ENCODE data around the gene RGS19.

RGS19 gene

GRCh38 chr20:64062596-64063388 lies 16.5 kb downstream of the RGS19 start, which contains the start of gene TCEA2:
TSS of gene TCEA2 (plus strand) at chr20:64063198. CDS start at chr20:64063313, 115 bp downstream.
- DNase-seq, result peak; percentile 89

GRCh38 chr20:64062276-64062595 lies 17.1 kb downstream of the RGS19 start:
- DNase-seq, result no peak

- DNase-seq, result no peak
Observed at GRCh38 chr20:64058536-64058935, 20.8 kb downstream of the RGS19 start.

GRCh38 chr20:64057628-64058498 lies 21.5 kb downstream of the RGS19 start:
- no peak for DNase-seq

GRCh38 chr20:64056889-64057627 lies 22.3 kb downstream of the RGS19 start:
- DNase-seq, result no peak

- DNase-seq, result no peak
Observed at GRCh38 chr20:64056639-64056888, 22.8 kb downstream of the RGS19 start.

GRCh38 chr20:64055893-64056638 lies 23.3 kb downstream of the RGS19 start:
- peak; percentile 53 for DNase-seq

- no peak for DNase-seq
Observed at GRCh38 chr20:64055396-64055892, 23.9 kb downstream of the RGS19 start.

- peak; percentile 43 for DNase-seq
Observed at GRCh38 chr20:64053841-64054661, 25.3 kb downstream of the RGS19 start.

- DNase-seq, result no peak
Observed at GRCh38 chr20:64052987-64053840, 26.1 kb downstream of the RGS19 start.

GRCh38 chr20:64052326-64052722 lies 27.0 kb downstream of the RGS19 start:
- DNase-seq, result no peak

GRCh38 chr20:64051561-64052325 lies 27.6 kb downstream of the RGS19 start:
- DNase-seq, result no peak

GRCh38 chr20:64051033-64051452 lies 28.3 kb downstream of the RGS19 start:
- no peak for DNase-seq

- no peak for DNase-seq
Observed at GRCh38 chr20:64050261-64051032, 28.9 kb downstream of the RGS19 start.

GRCh38 chr20:64049878-64050260 lies 29.4 kb downstream of the RGS19 start:
- no peak for DNase-seq

- no peak for DNase-seq
Observed at GRCh38 chr20:64049060-64049877, 30.0 kb downstream of the RGS19 start, which contains the start of gene SOX18. TSS of gene SOX18 (minus strand) at chr20:64049639. CDS start at chr20:64049516, 123 bp downstream.

GRCh38 chr20:64048402-64049044 lies 30.8 kb downstream of the RGS19 start:
- no peak for DNase-seq

Measured in NCI-H446 treated with DMSO at 0.1 percent for 48 hours (cell line).